22Rv1 (cell line): ENCODE data around the gene PARD6G.

Experiments
- H3K27ac ChIP-seq: fragments of 450-650 bp; 2 replicates; pipeline ENCODE4 v1.5.1; 2017
- CTCF ChIP-seq: fragments of 450-650 bp; IDR thresholded peaks from 2 replicates; pipeline ENCODE4 v1.5.1; 2017; ENCODE audit warnings: mild to moderate bottlenecking
- ZFX ChIP-seq: fragments of 450-650 bp; IDR thresholded peaks from 2 replicates; pipeline ENCODE4 v1.6.1; 2017; ENCODE audit warnings: antibody characterized with exemption, borderline replicate concordance

Gene PARD6G

GRCh38 chr18:80200171-80200931 lies 47.0 kb downstream of the PARD6G start:
- H3K27ac ChIP-seq: no peak overlapping the region
- TF ChIP-seq ZFX: no peak
- TF ChIP-seq CTCF: peak; percentile 18; the same call in 1 of the 2 replicates

- TF ChIP-seq ZFX (no peak), CTCF (no peak)
- H3K27ac ChIP-seq: no peak overlapping the region
Measured at GRCh38 chr18:80198994-80199748, 48.1 kb downstream of the PARD6G start.

GRCh38 chr18:80198391-80198790 lies 48.9 kb downstream of the PARD6G start:
- TF ChIP-seq ZFX (no peak), CTCF (no peak)
- H3K27ac ChIP-seq: no peak overlapping the region

GRCh38 chr18:80197528-80197927 lies 49.8 kb downstream of the PARD6G start:
- no peak for TF ChIP-seq ZFX
- no peak for TF ChIP-seq CTCF
- 0 out of 2 replicates have a peak overlapping the region, but pooled peaks have one; percentile 15 for H3K27ac ChIP-seq

- TF ChIP-seq ZFX (no peak), CTCF (no peak)
- 0 out of 2 replicates have a peak overlapping the region, but pooled peaks have one; percentile 15 for H3K27ac ChIP-seq
Measured at GRCh38 chr18:80196528-80197320, 50.6 kb downstream of the PARD6G start.

- TF ChIP-seq ZFX (no peak), CTCF (no peak)
- no peak overlapping the region for H3K27ac ChIP-seq
Measured at GRCh38 chr18:80194874-80195570, 52.3 kb downstream of the PARD6G start.
